Measurements from ENCODE around the gene CENPX. TPM values are rescaled to one million over a fixed set of nuclear protein-coding genes. Genes with fewer than 3 reads are reported as not detected.

Gene CENPX
- polyA plus RNA-seq, 1 donor (not counting 4 experiments of a cell fraction or from before 2014, with no cell fraction given), result 48.2 TPM

- Histone ChIP-seq H3K9ac (ENCODE audit: control insufficient read depth, extremely low read depth, insufficient read depth, low read length) (no peak overlapping the region), H3K27ac (ENCODE audit: control insufficient read depth, insufficient read depth, low read length) (no peak overlapping the region), H3K9me3 (ENCODE audit: control insufficient read depth, low read depth, low read length) (no peaks in the 10 kb centered on the region), H3K79me2 (ENCODE audit: control insufficient read depth, insufficient read depth, low read length) (no peaks in the 10 kb centered on the region), H3K36me3 (ENCODE audit: control insufficient read depth in 2 of 2, extremely low read depth in 1 of 2, insufficient read depth in 2 of 2, low read length in 2 of 2) (peaks cover 0 to 12% of the 10 kb centered on the region in 2 experiments), H2AFZ (ENCODE audit: control insufficient read depth, low read length) (no peak overlapping the region), H3K9me1 (ENCODE audit: control insufficient read depth, extremely low read depth, insufficient read depth, low read length) (no peaks in the 10 kb centered on the region), H3K4me3 (ENCODE audit: control insufficient read depth in 2 of 3, extremely low read depth in 1 of 3, insufficient read depth in 2 of 3, low read depth in 1 of 3, low read length in 3 of 3) (no peak overlapping the region), H4K20me1 (ENCODE audit: control insufficient read depth, extremely low read depth, insufficient read depth, low read length) (no peaks in the 10 kb centered on the region), H3K4me2 (ENCODE audit: control insufficient read depth, extremely low read depth, insufficient read depth, low read depth, low read length) (peak overlapping the region; percentile 14), H3K4me1 (ENCODE audit: control insufficient read depth, extremely low read depth, insufficient read depth, low read length) (peaks cover 14% of the 10 kb centered on the region), H3K27me3 (ENCODE audit: control insufficient read depth, extremely low read depth, insufficient read depth, low read length) (no peaks in the 10 kb centered on the region)
- DNase-seq (ENCODE audit: low read depth, low spot score) (no peak), FAIRE-seq (no peak)
- TF ChIP-seq CTCF (optimal IDR thresholded peaks at IDR 0.05 in 1 of 3, IDR thresholded peaks at IDR 0.05 in 1 of 3, conservative IDR thresholded peaks at IDR 0.05 in 1 of 3; ENCODE audit: extremely low read depth in 1 of 3, insufficient read depth in 2 of 3, low read length in 3 of 3) (no peak), EZH2 (IDR thresholded peaks at IDR 0.05; ENCODE audit: low read length) (no peak)
- dilution Hi-C loops (cut with MboI; ENCODE audit: extremely low pct_ligation_motif_present, low sequenced_read_pairs), result no loop called here
These were observed 41.9 kb downstream of the CENPX start for GRCh38 chr17:81980707-81981343.

DNA sequence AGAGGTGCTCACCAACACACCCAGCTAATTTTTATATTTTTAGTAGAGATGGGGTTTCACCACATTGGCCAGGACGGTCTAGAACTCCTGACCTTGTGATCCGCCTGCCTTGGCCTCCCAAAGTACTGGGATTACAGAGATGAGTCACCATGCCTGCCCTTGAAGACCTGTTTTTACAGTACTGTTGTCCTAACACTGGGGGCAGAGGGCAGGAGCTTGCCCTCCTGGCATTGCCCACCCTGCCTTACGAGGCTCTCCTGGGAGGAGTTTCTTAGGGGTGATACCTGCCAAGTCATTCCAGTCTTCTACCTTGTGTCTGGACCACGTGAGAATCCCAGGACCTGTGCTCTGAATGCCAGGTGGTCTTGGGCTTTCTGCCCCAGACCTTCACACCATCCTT, 42.6 kb downstream of the CENPX start:
- FAIRE-seq, result no peak
- no peak for DNase-seq (ENCODE audit: low read depth, low spot score)

More for the DNA sequence above, 42.6 kb downstream of the CENPX start:
- no peaks in the 10 kb centered on the region for H3K9me3 ChIP-seq (ENCODE audit: control insufficient read depth, low read depth, low read length)
- no peaks in the 10 kb centered on the region for H3K79me2 ChIP-seq (ENCODE audit: control insufficient read depth, insufficient read depth, low read length)
- no peaks in the 10 kb centered on the region for H4K20me1 ChIP-seq (ENCODE audit: control insufficient read depth, extremely low read depth, insufficient read depth, low read length)
- peaks cover 14% of the 10 kb centered on the region for H3K4me1 ChIP-seq (ENCODE audit: control insufficient read depth, extremely low read depth, insufficient read depth, low read length)
- no peak overlapping the region for H2AFZ ChIP-seq (ENCODE audit: control insufficient read depth, low read length)
- peaks cover 0 to 10% of the 10 kb centered on the region in 2 experiments for H3K36me3 ChIP-seq (ENCODE audit: control insufficient read depth in 2 of 2, extremely low read depth in 1 of 2, insufficient read depth in 2 of 2, low read length in 2 of 2)
- dilution Hi-C loops (cut with MboI; ENCODE audit: extremely low pct_ligation_motif_present, low sequenced_read_pairs), result no loop called here
- TF ChIP-seq CTCF (optimal IDR thresholded peaks at IDR 0.05 in 1 of 3, IDR thresholded peaks at IDR 0.05 in 1 of 3, conservative IDR thresholded peaks at IDR 0.05 in 1 of 3; ENCODE audit: extremely low read depth in 1 of 3, insufficient read depth in 2 of 3, low read length in 3 of 3) (no peak), EZH2 (IDR thresholded peaks at IDR 0.05; ENCODE audit: low read length) (no peak)
- H3K4me2 ChIP-seq (ENCODE audit: control insufficient read depth, extremely low read depth, insufficient read depth, low read depth, low read length), result no peak overlapping the region
- no peak overlapping the region for H3K4me3 ChIP-seq (ENCODE audit: control insufficient read depth in 2 of 3, extremely low read depth in 1 of 3, insufficient read depth in 2 of 3, low read depth in 1 of 3, low read length in 3 of 3)
- H3K27ac ChIP-seq (ENCODE audit: control insufficient read depth, insufficient read depth, low read length), result no peak overlapping the region
- no peaks in the 10 kb centered on the region for H3K9me1 ChIP-seq (ENCODE audit: control insufficient read depth, extremely low read depth, insufficient read depth, low read length)
- no peak overlapping the region for H3K9ac ChIP-seq (ENCODE audit: control insufficient read depth, extremely low read depth, insufficient read depth, low read length)
- H3K27me3 ChIP-seq (ENCODE audit: control insufficient read depth, extremely low read depth, insufficient read depth, low read length), result no peaks in the 10 kb centered on the region
